ENCODE measurements around the gene PCK1.
"Not testable (repeated sequence)": the region's sequence is repeated elsewhere in the genome, so short reads cannot be mapped to it uniquely, and the experiment has no call there.

The PCK1 gene

GRCh38 chr20:57560554-57561355, at the start of gene PCK1:
Gene PCK1 (plus strand): TSS chr20:57561110. CDS start chr20:57561412, 302 bp downstream.
- DNase-seq, result no peak

- DNase-seq, result not testable (repeated sequence)
Observed at GRCh38 chr20:57511709-57512108, 49.2 kb upstream of the PCK1 start.

GRCh38 chr20:57512432-57512831, 48.5 kb upstream of the PCK1 start:
- no peak for DNase-seq

GRCh38 chr20:57513199-57513598, 47.7 kb upstream of the PCK1 start:
- no peak for DNase-seq

GRCh38 chr20:57514273-57514751, 46.6 kb upstream of the PCK1 start:
- peak; percentile 40 for DNase-seq

GRCh38 chr20:57517904-57518303, 43.0 kb upstream of the PCK1 start:
- no peak for DNase-seq

GRCh38 chr20:57522380-57523140, 38.4 kb upstream of the PCK1 start:
- DNase-seq, result no peak

GRCh38 chr20:57523782-57524181, 37.1 kb upstream of the PCK1 start:
- DNase-seq, result no peak

- no peak for DNase-seq
Observed at GRCh38 chr20:57524511-57525176, 36.3 kb upstream of the PCK1 start, which contains the start of gene CTCFL. Gene CTCFL (minus strand): TSS chr20:57525140. CDS start chr20:57524205, 935 bp downstream.

- DNase-seq, result no peak
Observed at GRCh38 chr20:57525328-57526086, 35.4 kb upstream of the PCK1 start.

- peak; percentile 20 for DNase-seq
Observed at GRCh38 chr20:57526087-57526884, 34.6 kb upstream of the PCK1 start.

- no peak for DNase-seq
Observed at GRCh38 chr20:57526885-57527460, 33.9 kb upstream of the PCK1 start.

GRCh38 chr20:57527728-57528127, 33.2 kb upstream of the PCK1 start:
- no peak for DNase-seq

GRCh38 chr20:57528148-57528547, 32.8 kb upstream of the PCK1 start:
- DNase-seq, result no peak

GRCh38 chr20:57529160-57529585, 31.7 kb upstream of the PCK1 start:
- no peak for DNase-seq

- no peak for DNase-seq
Observed at GRCh38 chr20:57529810-57530209, 31.1 kb upstream of the PCK1 start.

GRCh38 chr20:57530327-57530981, 30.5 kb upstream of the PCK1 start:
- DNase-seq, result no peak

- DNase-seq, result no peak
Observed at GRCh38 chr20:57532104-57532503, 28.8 kb upstream of the PCK1 start.

GRCh38 chr20:57535297-57535696, 25.6 kb upstream of the PCK1 start:
- DNase-seq, result no peak

- no peak for DNase-seq
Observed at GRCh38 chr20:57536120-57536708, 24.7 kb upstream of the PCK1 start.

Data from NCI-H1436 (cell line).